Erythroblast (primary cell): ENCODE results near the gene FAM25A.

Experiments used
- DNase-seq, 2 experiments: peaks; one replicate each; lab custom pipeline; 2025; lab: John Stamatoyannopoulos, UW
- GATA1 ChIP-seq: IDR thresholded peaks from 2 replicates; pipeline ENCODE4 v1.6.1; 2011; ENCODE audit warnings: low read depth, mild to moderate bottlenecking, control low read depth, low read length, moderate library complexity
- POLR2A ChIP-seq: IDR thresholded peaks from 2 replicates; pipeline ENCODE4 v1.6.1; 2011; ENCODE audit warnings: mild to moderate bottlenecking, low read length

FAM25A gene

DNA sequence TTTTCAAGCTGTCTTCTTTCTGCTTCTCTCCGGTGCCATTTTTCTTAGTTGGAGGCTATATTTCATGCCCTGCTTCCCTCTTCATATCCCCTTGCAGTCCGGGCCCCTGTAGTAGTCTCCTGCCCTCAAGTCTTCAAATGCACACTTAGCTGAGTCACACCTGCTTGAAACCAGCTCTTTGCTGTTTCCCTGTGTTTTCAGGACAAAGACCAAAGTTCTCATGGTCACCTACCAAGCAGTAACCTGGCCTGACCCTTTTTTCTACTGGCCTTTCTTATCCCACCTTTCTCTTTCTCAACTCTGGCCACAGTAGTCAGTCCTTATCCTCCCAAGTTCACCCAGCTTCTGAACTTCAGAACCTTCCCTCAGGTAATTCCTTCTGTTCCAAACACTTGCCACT lies 46.1 kb downstream of the FAM25A start:
- no peak for DNase-seq
- no peak for TF ChIP-seq GATA1

DNA sequence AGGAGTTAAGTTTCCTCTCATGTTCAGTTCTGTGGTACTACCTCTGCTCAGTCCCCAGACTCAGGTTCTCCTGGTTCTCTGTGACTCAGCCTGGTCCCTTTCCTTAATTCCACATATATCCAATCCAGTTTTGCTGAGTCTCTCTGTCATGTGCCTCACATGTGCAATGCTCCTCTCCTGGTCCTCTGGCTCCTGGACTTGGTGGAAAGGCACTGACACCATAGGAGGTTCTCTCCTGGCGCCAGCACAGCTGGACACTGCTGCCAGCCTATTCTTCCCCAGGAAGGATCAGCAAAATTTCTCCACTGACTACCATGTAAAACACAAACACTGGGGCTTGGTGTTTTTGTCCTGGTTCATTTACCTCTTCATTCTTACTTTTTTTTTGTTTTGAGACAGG lies 46.8 kb downstream of the FAM25A start:
- DNase-seq = no peak
- TF ChIP-seq GATA1 (no peak), POLR2A (no peak)

- DNase-seq = peak; percentile 18 to 61
- TF ChIP-seq POLR2A (no peak), GATA1 (no peak)
Observed at GRCh38 chr10:87068281-87068680, 48.2 kb downstream of the FAM25A start.

- TF ChIP-seq GATA1 = no peak
- no peak for TF ChIP-seq POLR2A
- no peak for DNase-seq
Observed at GRCh38 chr10:87072449-87072848, 52.4 kb downstream of the FAM25A start.
